Non-pigmented ciliary epithelial cell (primary cell): Measurements from ENCODE around the gene PLA2G4B.

Experiments used
- DNase-seq: peaks from one replicate; pipeline ENCODE4 v3.0.0-alpha.2; 2010; ENCODE audit warnings: low read depth

The PLA2G4B gene

GRCh38 chr15:41851755-41852370 lies 13.2 kb downstream of the PLA2G4B start:
- DNase-seq, result no peak

- DNase-seq, result no peak
Measured at GRCh38 chr15:41852736-41853590, 14.3 kb downstream of the PLA2G4B start.

GRCh38 chr15:41853831-41854230 lies 15.2 kb downstream of the PLA2G4B start:
- DNase-seq, result no peak

- DNase-seq, result no peak
Measured at GRCh38 chr15:41854443-41854842, 15.8 kb downstream of the PLA2G4B start.

GRCh38 chr15:41855261-41855961 lies 16.8 kb downstream of the PLA2G4B start:
- DNase-seq, result no peak

GRCh38 chr15:41856262-41856661 lies 17.6 kb downstream of the PLA2G4B start:
- no peak for DNase-seq

- no peak for DNase-seq
Measured at GRCh38 chr15:41856716-41857115, 18.1 kb downstream of the PLA2G4B start.

GRCh38 chr15:41857316-41857715 lies 18.7 kb downstream of the PLA2G4B start:
- no peak for DNase-seq

GRCh38 chr15:41858756-41859155 lies 20.1 kb downstream of the PLA2G4B start:
- no peak for DNase-seq

GRCh38 chr15:41860049-41860828 lies 21.6 kb downstream of the PLA2G4B start:
- no peak for DNase-seq

GRCh38 chr15:41861736-41862356 lies 23.2 kb downstream of the PLA2G4B start:
- DNase-seq, result no peak

GRCh38 chr15:41862515-41863116 lies 24.0 kb downstream of the PLA2G4B start:
- no peak for DNase-seq

- DNase-seq, result no peak
Measured at GRCh38 chr15:41865490-41866055, 26.9 kb downstream of the PLA2G4B start.

GRCh38 chr15:41866263-41866703 lies 27.6 kb downstream of the PLA2G4B start:
- DNase-seq, result no peak

- no peak for DNase-seq
Measured at GRCh38 chr15:41866872-41867579, 28.4 kb downstream of the PLA2G4B start.

- DNase-seq, result no peak
Measured at GRCh38 chr15:41868321-41868720, 29.7 kb downstream of the PLA2G4B start.

- DNase-seq, result no peak
Measured at GRCh38 chr15:41869770-41870688, 31.4 kb downstream of the PLA2G4B start.

GRCh38 chr15:41870689-41871081 lies 32.0 kb downstream of the PLA2G4B start:
- DNase-seq, result peak; percentile 51
